SK-N-SH (cell line): Measurements from ENCODE around the gene RASSF1. TPM values are rescaled to one million over a fixed set of nuclear protein-coding genes. Genes with fewer than 3 reads are reported as not detected.

Experiments
- CTCF ChIA-PET: fragments of 300-600, 350-600 bp; formaldehyde crosslinking; extraction: SDS; loops from one replicate; lab custom pipeline; 2021; lab: Yijun Ruan, JAX
- POLR2A ChIA-PET: fragments of 350-600 bp; sonication (Branson Sonifier 250); formaldehyde crosslinking; extraction: SDS; loops from one replicate; lab custom pipeline; 2020; ENCODE audit warnings: antibody characterized with exemption, inconsistent platforms; lab: Yijun Ruan, JAX
- DNase-seq: peaks from one replicate; pipeline ENCODE4 v3.0.0; 2012
- H2AFZ ChIP-seq: fragments of 200-600 bp; sonication (generic); 2 replicates; pipeline ENCODE4 v1.8.1; 2016; ENCODE audit warnings: antibody characterized with exemption, mild to moderate bottlenecking, low read depth
- H3F3A ChIP-seq: fragments of 200-600 bp; sonication (generic); replicated peaks from 2 replicates; pipeline ENCODE3; 2016; ENCODE audit warnings: antibody characterized with exemption, mild to moderate bottlenecking; ENCODE audit not compliant: insufficient read depth
- H3K27ac ChIP-seq, 2 experiments: fragments of 200-500 bp in 1 of 2; fragments of 200-600 bp in 1 of 2; sonication (Bioruptor generic) in 1 of 2; sonication (generic), shearing (Covaris generic) in 1 of 2; 2 replicates each; pipeline versions ENCODE4 v1.5.1 to v1.6.1; 2014 to 2016; ENCODE audit warnings: low read depth in 2 of 2, inconsistent platforms in 1 of 2, low read length in 1 of 2, mild to moderate bottlenecking in 1 of 2, mixed read lengths in 1 of 2
- H3K27me3 ChIP-seq: fragments of 200-600 bp; sonication (generic), shearing (Covaris generic); 2 replicates; pipeline ENCODE4 v1.6.1; 2016; ENCODE audit warnings: mixed run types; ENCODE audit not compliant: insufficient read depth
- H3K36me3 ChIP-seq, 2 experiments: fragments of 200-500 bp in 1 of 2; fragments of 200-600 bp in 1 of 2; sonication (Bioruptor generic) in 1 of 2; sonication (generic) in 1 of 2; replicated peaks in 1 of 2; 2 replicates each; pipeline versions ENCODE3 to v1.5.1; 2014 to 2016; ENCODE audit warnings: low read length in 1 of 2, mild to moderate bottlenecking in 1 of 2; ENCODE audit not compliant: insufficient read depth in 2 of 2, control insufficient read depth in 1 of 2
- H3K4me1 ChIP-seq, 2 experiments: fragments of 200-500 bp in 1 of 2; fragments of 200-600 bp in 1 of 2; sonication (Bioruptor generic) in 1 of 2; sonication (generic), shearing (Covaris generic) in 1 of 2; 2 replicates each; pipeline versions ENCODE4 v1.5.1 to v1.6.1; 2014 to 2016; ENCODE audit warnings: low read depth in 1 of 2, low read length in 1 of 2, mixed run types in 1 of 2; ENCODE audit not compliant: insufficient read depth in 2 of 2, control insufficient read depth in 1 of 2
- H3K4me2 ChIP-seq: fragments of 200-600 bp; sonication (generic), shearing (Covaris generic); 2 replicates; pipeline ENCODE4 v1.6.1; 2017; ENCODE audit warnings: mixed run types
- H3K4me3 ChIP-seq, 2 experiments: fragments of 200-500 bp in 1 of 2; fragments of 200-600 bp in 1 of 2; sonication (Bioruptor generic) in 1 of 2; sonication (generic), shearing (Covaris generic) in 1 of 2; 2 replicates each; pipeline versions ENCODE4 v1.5.1 to v1.8.1; 2014 to 2016; ENCODE audit warnings: low read depth in 2 of 2, inconsistent platforms in 1 of 2, low read length in 1 of 2, mild to moderate bottlenecking in 1 of 2, mixed read lengths in 1 of 2, moderate library complexity in 1 of 2
- H3K79me2 ChIP-seq: fragments of 200-600 bp; sonication (generic); 2 replicates; pipeline ENCODE4 v1.8.1; 2017; ENCODE audit warnings: mild to moderate bottlenecking; ENCODE audit not compliant: insufficient read depth
- H3K9ac ChIP-seq: fragments of 200-600 bp; sonication (generic); 2 replicates; pipeline ENCODE4 v1.6.1; 2017; ENCODE audit warnings: mixed run types
- H3K9me2 ChIP-seq: fragments of 200-600 bp; sonication (generic); 2 replicates; pipeline ENCODE4 v1.6.1; 2017; ENCODE audit warnings: mixed run types
- H3K9me3 ChIP-seq: fragments of 200-600 bp; sonication (generic); 2 replicates; pipeline ENCODE4 v1.6.1; 2017; ENCODE audit warnings: mixed run types, mild to moderate bottlenecking, moderate library complexity
- H4K20me1 ChIP-seq: fragments of 200-600 bp; sonication (generic); 2 replicates; pipeline ENCODE4 v1.6.1; 2017; ENCODE audit warnings: mild to moderate bottlenecking, mixed run types; ENCODE audit not compliant: insufficient read depth
- CHD2 ChIP-seq: fragments of 150-350 bp; IDR thresholded peaks from 2 replicates; pipeline ENCODE4 v1.6.1; 2018; ENCODE audit warnings: low read length; ENCODE audit not compliant: partially characterized antibody
- ELF1 ChIP-seq: IDR thresholded peaks from 2 replicates; pipeline ENCODE4 v1.4.0; 2012
- EP300 ChIP-seq, 2 experiments: IDR thresholded peaks; 2 replicates each; pipeline versions ENCODE4 v1.4.0 to v1.6.1; 2012; ENCODE audit warnings: borderline replicate concordance in 1 of 2, low read depth in 1 of 2, low read length in 1 of 2
- EZH2phosphoT487 ChIP-seq: fragments of 200-600 bp; sonication (generic); IDR thresholded peaks from 2 replicates; pipeline ENCODE4 v1.6.1; 2017; ENCODE audit warnings: low read depth, mixed run types, mild to moderate bottlenecking, antibody characterized with exemption, moderate library complexity, borderline replicate concordance
- FOXM1 ChIP-seq: IDR thresholded peaks from 2 replicates; pipeline ENCODE4 v1.4.0; 2012; ENCODE audit warnings: low read depth, mild to moderate bottlenecking
- GABPA ChIP-seq: IDR thresholded peaks from 2 replicates; pipeline ENCODE4 v1.4.0; 2012; ENCODE audit warnings: low read depth, mild to moderate bottlenecking
- GATA2 ChIP-seq: sonication (generic); formaldehyde crosslinking; IDR thresholded peaks from 2 replicates; pipeline ENCODE4 v1.5.0; 2020; ENCODE audit warnings: mild to moderate bottlenecking, missing genetic modification reagents
- JUND ChIP-seq: IDR thresholded peaks from 2 replicates; pipeline ENCODE4 v1.4.0; 2012
- MEF2A ChIP-seq: IDR thresholded peaks from 2 replicates; pipeline ENCODE4 v1.4.0; 2012; ENCODE audit warnings: low read depth, borderline replicate concordance
- NFIC ChIP-seq: IDR thresholded peaks from 2 replicates; pipeline ENCODE4 v1.4.0; 2012; ENCODE audit warnings: borderline replicate concordance
- NRF1 ChIP-seq: IDR thresholded peaks from 2 replicates; pipeline ENCODE4 v1.6.1; 2012; ENCODE audit warnings: low read depth, mild to moderate bottlenecking, low read length
- POLR2AphosphoS5 ChIP-seq: IDR thresholded peaks from 2 replicates; pipeline ENCODE4 v1.6.1; 2012; ENCODE audit warnings: low read depth, low read length
- RFX5 ChIP-seq: IDR thresholded peaks from 2 replicates; pipeline ENCODE4 v1.6.1; 2012; ENCODE audit warnings: mild to moderate bottlenecking, improper control_type of control experiment, low read length
- TAF1 ChIP-seq: IDR thresholded peaks from 2 replicates; pipeline ENCODE4 v1.6.1; 2012; ENCODE audit warnings: low read depth, mild to moderate bottlenecking, low read length, moderate library complexity, borderline replicate concordance
- TCF12 ChIP-seq: IDR thresholded peaks from 2 replicates; pipeline ENCODE4 v1.4.0; 2012
- TEAD4 ChIP-seq: IDR thresholded peaks from 2 replicates; pipeline ENCODE4 v1.4.0; 2012; ENCODE audit warnings: mild to moderate bottlenecking, borderline replicate concordance; ENCODE audit not compliant: insufficient read depth
- WGBS: methylation state at CpG from one replicate; pipeline ENCODE4 v1.1.6; 2017; ENCODE audit warnings: low lambda C conversion rate; 5-methylcytosine and 5-hydroxymethylcytosine counted together
- polyA plus RNA-seq, 3 experiments: library from polyadenylated mRNA; depleted of rRNA; stranded (reverse); fragments of >200 nt; gene quantifications; 2 replicates each; pipeline ENCODE4 v1.2.3, GENCODE V29; 2012
- TF ChIP-seq, protein P1 (sequence below): fragments of 150-350 bp; IDR thresholded peaks from 2 replicates; pipeline ENCODE4 v1.6.1; 2017; ENCODE audit warnings: antibody characterized with exemption, low read length, low read depth, borderline replicate concordance
- TF ChIP-seq, protein P2 (sequence below): IDR thresholded peaks from 2 replicates; pipeline ENCODE4 v1.4.0; 2012; ENCODE audit warnings: low read depth, borderline replicate concordance
- TF ChIP-seq, protein P3 (sequence below): fragments of 150-350 bp; IDR thresholded peaks from 2 replicates; pipeline ENCODE4 v1.6.1; 2016; ENCODE audit warnings: mild to moderate bottlenecking, low read depth, low read length

RASSF1 gene
- polyA plus RNA-seq, 1 of the 3 experiments (the other 2 are of a cell fraction) = 28.1 TPM

DNA sequence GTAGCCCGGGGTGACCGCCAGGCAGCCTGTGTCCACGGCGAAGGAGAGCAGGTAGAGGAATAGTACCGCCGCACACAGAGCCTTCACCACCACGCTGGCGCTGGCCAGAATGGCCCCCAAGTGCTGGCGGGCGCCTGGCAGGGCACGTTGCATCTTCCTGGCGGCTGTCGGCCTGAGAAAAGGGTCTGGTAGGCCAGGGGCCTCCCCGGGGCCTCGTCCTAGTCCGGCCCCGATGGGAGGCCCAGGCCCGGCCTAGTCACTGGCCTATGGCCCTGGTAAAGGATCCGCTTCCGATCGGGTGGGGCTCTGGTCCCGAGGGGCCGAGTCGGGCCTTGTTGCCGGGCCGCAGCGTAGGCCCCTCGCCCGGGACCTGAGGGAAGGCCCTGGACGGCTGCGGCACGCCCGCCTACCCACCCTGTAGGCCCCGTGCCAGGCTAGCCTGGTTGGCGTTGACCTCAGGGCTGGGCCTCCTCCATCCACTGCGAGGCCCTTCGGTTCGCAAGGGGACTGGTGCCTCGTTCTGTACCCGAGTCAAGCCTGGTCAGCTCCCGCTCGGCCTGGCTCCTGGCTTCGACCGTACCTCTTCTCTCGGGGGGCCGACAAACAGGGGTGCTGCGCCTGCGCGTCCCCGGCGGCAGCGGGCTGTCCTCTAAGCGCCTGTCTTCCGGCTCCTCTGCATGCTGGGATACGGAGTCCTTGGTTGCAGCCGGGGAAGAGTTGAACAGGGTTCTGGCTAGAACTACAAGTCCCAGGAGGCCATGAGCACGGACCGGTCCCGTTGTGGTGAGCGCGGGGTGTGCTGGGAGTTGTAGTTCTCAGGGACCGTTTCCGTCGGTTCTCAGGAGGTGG, 18.5 kb upstream of the RASSF1 start, which contains the start of gene TMEM115 (continued):
- TF ChIP-seq EZH2phosphoT487 = no peak
- TF ChIP-seq ELF1 = peak; percentile 96
- peak; percentile 97 for TF ChIP-seq CHD2
- peak; percentile 21; the same call in 1 of the 2 replicates for TF ChIP-seq NFIC
- no peak for TF ChIP-seq JUND
- peak; percentile 56; the same call in 1 of the 2 replicates for TF ChIP-seq POLR2AphosphoS5
- no peak for TF ChIP-seq MEF2A

DNA sequence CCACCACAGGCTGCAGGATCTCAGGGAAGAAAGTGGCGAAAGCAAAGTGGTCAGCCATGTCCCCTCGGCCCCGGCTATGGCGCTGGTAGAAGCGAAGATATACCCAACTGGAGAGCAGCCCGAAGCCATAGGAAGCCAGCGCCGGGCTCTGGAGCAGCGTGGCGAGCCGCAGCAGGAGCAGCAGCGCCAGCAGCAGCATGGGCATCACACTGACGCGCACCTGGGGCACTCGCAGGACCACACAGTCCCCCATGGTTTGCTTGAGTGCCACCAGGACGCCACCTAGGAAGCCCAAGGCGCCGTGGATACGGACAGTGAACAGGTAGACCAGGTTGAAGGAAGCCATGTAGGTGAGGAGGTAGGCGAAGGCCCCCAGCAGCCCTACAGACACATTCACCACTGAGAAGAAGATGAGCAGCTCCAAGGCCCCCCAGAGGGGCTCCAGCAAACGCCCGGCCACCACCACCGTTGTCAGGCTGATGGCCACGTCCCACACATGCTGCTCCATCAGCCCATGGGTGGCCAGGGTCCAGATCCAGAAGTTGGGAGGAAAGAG, 17.8 kb upstream of the RASSF1 start:
- CTCF ChIA-PET = interaction anchor here (4.0 to 6.4 kb wide), 2 partner anchors 32 to 69 kb away, joined by 33 to 57 read pairs; no protein-coding TSS in a partner anchor
- Histone ChIP-seq H3K27me3 (no peaks in the 10 kb centered on the region), H3K27ac (peak overlapping the region; percentile 60 to 84; a peak in 3 of 4 replicates), H3K4me3 (peak overlapping the region; percentile 77 to 95), H3K9ac (peak overlapping the region; percentile 87), H3K4me1 (peaks cover 8 to 49% of the 10 kb centered on the region in 2 experiments; a peak in 2 of 4 replicates), H3K9me2 (no peaks in the 10 kb centered on the region), H3K79me2 (peaks cover 59% of the 10 kb centered on the region), H3K9me3 (no peaks in the 10 kb centered on the region), H3F3A (no peaks in the 10 kb centered on the region), H3K4me2 (peak overlapping the region; percentile 94), H2AFZ (no peak overlapping the region), H4K20me1 (peaks cover 52% of the 10 kb centered on the region), H3K36me3 (peaks cover 20 to 41% of the 10 kb centered on the region in 2 experiments)
- WGBS = 9% methylated on average over 8 of the region's 24 CpGs
- POLR2A ChIA-PET = interaction anchor here (0.9 to 2.1 kb wide), 2 partner anchors 14 to 33 kb away, joined by 3 to 9 read pairs; no protein-coding TSS in a partner anchor
- no peak for DNase-seq
- TF ChIP-seq GATA2 (no peak), TEAD4 (no peak), NFIC (no peak), NRF1 (no peak), CHD2 (no peak), RFX5 (no peak), POLR2AphosphoS5 (no peak), GABPA (no peak), FOXM1 (no peak), TAF1 (no peak), EP300 (IDR thresholded peaks at IDR 0.05; ENCODE audit: borderline replicate concordance in 1 of 2, low read depth in 1 of 2, low read length in 1 of 2) (no peak), TCF12 (no peak)
- TF ChIP-seq, protein P1, sequence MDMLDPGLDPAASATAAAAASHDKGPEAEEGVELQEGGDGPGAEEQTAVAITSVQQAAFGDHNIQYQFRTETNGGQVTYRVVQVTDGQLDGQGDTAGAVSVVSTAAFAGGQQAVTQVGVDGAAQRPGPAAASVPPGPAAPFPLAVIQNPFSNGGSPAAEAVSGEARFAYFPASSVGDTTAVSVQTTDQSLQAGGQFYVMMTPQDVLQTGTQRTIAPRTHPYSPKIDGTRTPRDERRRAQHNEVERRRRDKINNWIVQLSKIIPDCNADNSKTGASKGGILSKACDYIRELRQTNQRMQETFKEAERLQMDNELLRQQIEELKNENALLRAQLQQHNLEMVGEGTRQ = no peak
- TF ChIP-seq, protein P2, sequence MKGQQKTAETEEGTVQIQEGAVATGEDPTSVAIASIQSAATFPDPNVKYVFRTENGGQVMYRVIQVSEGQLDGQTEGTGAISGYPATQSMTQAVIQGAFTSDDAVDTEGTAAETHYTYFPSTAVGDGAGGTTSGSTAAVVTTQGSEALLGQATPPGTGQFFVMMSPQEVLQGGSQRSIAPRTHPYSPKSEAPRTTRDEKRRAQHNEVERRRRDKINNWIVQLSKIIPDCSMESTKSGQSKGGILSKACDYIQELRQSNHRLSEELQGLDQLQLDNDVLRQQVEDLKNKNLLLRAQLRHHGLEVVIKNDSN = no peak
- TF ChIP-seq, protein P3, sequence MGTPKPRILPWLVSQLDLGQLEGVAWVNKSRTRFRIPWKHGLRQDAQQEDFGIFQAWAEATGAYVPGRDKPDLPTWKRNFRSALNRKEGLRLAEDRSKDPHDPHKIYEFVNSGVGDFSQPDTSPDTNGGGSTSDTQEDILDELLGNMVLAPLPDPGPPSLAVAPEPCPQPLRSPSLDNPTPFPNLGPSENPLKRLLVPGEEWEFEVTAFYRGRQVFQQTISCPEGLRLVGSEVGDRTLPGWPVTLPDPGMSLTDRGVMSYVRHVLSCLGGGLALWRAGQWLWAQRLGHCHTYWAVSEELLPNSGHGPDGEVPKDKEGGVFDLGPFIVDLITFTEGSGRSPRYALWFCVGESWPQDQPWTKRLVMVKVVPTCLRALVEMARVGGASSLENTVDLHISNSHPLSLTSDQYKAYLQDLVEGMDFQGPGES = no peak
